HG02763 (cell line): Measurements from ENCODE around the gene EDNRA.
A peak's percentile ranks its signal among the peaks of the same experiment; 100 is the strongest.
"Not testable (repeated sequence)": the region's sequence is repeated elsewhere in the genome, so short reads cannot be mapped to it uniquely, and the experiment has no call there.

Experiments
- ATAC-seq: cut with Tn5 transposase; IDR thresholded peaks from one replicate; pipeline ENCODE4 v1.9.1; 2021; ENCODE audit warnings: mild to moderate bottlenecking, moderate library complexity; ENCODE audit not compliant: unreplicated experiment

Gene EDNRA

GRCh38 chr4:147480891-147481576 lies at the start of gene EDNRA:
EDNRA (plus strand) TSS chr4:147481097; CDS start chr4:147485682, 4,585 bp downstream.
- no peak for ATAC-seq

DNA sequence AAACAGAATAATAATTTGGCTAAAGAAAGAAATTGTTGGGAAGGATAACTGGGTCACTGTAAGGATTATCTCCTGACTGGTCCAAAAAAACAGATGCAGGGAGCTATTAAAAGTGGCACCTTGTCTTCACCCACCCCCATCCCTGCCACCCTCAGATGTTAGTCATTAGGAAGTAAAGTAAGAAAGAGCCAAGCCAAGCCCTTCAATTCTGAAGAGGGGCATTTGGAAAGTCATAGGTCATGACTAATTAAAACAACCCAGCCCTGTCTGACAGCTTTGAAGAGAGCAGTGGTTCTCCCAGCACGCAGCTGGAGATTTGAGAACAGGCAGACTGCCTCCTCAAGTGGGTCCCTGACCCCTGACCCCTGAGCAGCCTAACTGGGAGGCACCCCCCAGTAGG lies 46.5 kb upstream of the EDNRA start:
- ATAC-seq: not testable (repeated sequence)

GRCh38 chr4:147440442-147440841 lies 40.5 kb upstream of the EDNRA start:
- ATAC-seq: no peak

GRCh38 chr4:147447786-147448185 lies 33.1 kb upstream of the EDNRA start:
- no peak for ATAC-seq

- no peak for ATAC-seq
These were observed 27.2 kb upstream of the EDNRA start for GRCh38 chr4:147453561-147454141.

DNA sequence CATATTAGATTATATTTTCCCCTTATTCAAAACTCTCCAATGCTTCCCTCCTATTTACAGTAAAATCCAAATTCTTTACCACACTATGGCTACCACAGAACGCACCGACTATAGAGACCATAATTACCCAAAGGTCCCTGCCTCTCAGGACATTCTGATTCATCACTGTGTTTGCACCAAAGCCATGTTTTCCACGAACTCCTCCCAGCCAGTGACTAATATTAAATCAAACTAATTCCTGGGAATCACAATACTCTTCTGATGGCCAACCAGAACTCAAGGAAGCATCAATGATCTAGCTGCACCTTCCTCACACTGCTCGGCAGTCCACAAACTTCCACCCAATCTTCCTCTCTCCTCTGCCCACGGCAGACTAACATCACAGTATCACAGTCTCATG lies 24.2 kb upstream of the EDNRA start:
- no peak for ATAC-seq

- ATAC-seq: no peak
These were observed 19.7 kb upstream of the EDNRA start for GRCh38 chr4:147461161-147461560.

GRCh38 chr4:147463065-147463464 lies 17.8 kb upstream of the EDNRA start:
- no peak for ATAC-seq

GRCh38 chr4:147465461-147465860 lies 15.4 kb upstream of the EDNRA start:
- ATAC-seq: no peak

DNA sequence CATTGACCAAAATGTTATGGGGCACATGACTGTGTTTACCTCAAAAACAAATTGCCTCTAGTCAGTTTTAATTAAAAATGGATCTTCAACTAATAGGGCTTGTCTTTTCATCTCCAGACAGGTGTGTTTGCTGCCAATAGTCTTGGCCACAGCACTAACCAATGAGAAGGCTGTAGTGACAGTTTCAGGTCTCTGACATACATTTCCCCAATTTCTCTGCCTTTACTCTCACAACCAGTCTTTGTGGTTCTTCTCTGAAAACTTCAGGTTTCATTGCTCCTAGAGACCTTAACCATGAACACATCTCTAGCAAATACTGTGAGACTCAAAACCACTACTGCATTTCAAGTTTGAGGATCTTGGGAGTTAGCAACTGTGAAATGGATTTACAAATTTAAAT lies 3.5 kb upstream of the EDNRA start:
- peak; percentile 73 for ATAC-seq

GRCh38 chr4:147479376-147479775 lies 1.5 kb upstream of the EDNRA start:
- ATAC-seq: no peak

DNA sequence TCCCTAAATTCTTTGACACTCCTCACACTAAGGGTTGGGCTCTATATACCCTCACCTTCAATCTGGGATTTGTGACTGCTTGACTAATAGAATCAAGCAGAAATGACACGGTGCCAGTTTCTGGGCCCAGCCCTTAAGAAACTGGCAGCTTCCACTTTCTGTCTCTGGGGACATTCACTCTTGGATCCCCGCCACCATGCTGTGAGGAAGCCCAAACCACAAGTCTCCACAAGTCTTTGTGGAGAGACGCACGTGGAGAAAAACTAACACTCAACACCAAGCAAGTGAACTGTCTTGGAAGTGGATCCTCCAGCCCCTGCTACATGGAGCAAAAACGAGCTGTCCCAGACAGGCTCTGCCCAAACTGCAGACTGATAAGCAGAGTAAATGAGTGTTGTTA lies 1.1 kb upstream of the EDNRA start:
- no peak for ATAC-seq

DNA sequence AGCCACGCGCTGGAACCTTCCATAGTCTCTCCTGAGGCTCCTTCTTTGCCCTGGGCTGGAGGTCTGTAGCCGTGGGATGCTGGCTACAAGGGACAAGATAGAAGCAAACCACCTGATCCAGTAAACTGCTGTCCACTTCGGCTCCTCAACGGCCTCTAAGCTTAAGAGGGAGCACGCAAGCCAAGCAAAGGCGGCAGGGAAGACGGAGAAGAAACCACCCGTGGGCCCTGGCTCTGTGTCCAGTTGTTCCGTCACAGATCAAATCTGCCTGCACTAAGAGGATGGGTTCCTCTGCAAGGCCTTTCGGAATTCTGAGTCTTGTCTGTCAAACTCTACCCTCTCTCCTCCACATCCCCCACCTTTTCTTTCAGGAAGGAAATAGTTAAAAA lies 401 bp upstream of the EDNRA start:
- ATAC-seq: no peak

GRCh38 chr4:147481577-147482109 lies 746 bp downstream of the EDNRA start:
- no peak for ATAC-seq

GRCh38 chr4:147482281-147482680 lies 1.4 kb downstream of the EDNRA start:
- ATAC-seq: no peak

GRCh38 chr4:147485167-147485566 lies 4.3 kb downstream of the EDNRA start:
- no peak for ATAC-seq

DNA sequence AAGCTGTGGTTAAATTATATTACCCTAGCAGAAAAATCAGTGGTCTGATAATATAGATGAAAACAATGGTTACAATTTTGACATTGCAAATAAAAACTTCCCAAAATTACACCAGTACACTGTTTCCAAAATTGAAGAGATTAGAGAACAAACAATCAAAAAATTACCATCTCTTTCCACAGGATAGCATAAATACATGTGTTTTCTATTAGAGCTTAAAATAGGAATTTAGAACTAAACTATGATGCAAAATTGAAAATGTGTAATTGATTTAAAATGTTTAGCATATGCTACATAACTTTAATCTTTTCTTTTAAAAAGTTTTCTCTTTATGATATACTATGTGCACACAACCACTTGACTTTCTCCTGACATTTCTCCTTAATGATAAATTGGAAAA lies 6.7 kb downstream of the EDNRA start:
- no peak for ATAC-seq

DNA sequence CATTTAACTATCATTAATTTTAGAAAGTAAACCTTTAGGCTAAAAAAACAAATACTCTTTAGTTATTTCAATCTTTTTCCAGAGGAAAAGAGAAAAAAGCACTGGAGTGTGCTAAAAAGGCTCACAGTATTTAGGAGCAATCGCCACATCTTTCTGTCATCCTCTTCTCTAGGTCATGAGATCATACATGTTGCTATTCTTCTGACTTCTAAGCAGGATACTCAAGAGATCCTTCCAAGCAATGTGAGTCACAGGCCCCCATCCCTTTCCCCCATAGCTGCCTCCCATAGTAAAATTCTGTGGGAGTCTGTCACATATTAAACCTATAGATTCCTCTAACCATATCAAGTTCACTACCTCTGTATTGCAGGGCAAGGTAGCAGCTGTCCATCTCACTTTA lies 7.7 kb downstream of the EDNRA start:
- no peak for ATAC-seq

GRCh38 chr4:147491086-147491485 lies 10.2 kb downstream of the EDNRA start:
- no peak for ATAC-seq

DNA sequence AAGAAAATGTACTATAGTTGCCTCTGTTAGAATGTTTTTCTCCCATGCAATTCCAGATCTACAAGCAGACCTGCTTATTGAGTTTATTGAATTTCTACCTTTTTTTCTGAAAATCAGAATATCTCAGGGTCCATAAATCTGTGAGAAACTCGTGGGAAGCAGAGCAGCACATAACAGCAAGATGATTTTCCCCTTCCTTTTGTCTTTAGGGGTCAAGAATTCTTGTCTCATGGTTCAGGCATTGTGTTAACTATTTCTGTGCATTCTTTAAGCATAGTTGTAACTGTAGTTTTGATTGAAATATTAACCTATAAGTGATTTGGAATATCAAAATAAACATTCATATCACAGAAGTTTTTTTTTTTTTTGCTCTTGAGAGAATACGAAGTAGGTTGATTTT lies 11.4 kb downstream of the EDNRA start:
- no peak for ATAC-seq

DNA sequence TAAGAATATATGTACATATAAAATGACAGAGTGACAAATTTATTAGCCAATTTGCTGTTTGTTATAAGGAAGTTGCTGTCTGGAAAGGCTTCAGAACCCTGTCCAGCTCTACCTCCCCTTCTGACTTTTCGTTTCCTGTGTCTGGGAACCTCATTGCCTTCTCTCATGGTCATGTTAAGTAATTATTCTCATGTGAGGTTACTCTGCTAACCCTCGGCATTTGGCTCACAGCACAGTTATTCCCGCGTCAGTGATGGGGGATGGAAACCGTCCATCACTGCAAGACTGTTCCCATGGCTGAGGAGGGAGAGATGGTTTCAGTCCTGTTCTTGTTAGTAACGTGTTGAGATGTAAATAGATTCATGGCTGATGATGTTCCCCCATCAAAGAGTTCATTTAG lies 11.9 kb downstream of the EDNRA start:
- ATAC-seq: no peak

DNA sequence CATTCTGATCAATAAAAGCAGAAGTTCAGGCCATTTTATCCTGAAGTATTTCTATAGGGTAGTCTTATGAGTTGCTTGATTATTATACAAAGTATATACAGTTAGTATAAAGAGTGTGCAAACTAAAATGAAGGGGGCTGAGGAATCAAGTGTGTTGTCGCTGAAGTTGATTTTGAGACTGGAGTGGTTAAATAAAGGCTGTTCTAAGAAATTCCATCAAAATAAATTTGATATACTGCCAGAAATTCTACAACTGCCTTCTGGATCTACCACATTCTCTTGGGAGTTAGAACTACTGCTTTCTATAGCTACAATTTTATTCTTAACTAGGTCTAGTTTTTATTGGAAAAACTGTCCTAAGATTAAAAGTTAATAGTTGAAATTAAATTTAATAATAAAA lies 12.4 kb downstream of the EDNRA start:
- no peak for ATAC-seq

DNA sequence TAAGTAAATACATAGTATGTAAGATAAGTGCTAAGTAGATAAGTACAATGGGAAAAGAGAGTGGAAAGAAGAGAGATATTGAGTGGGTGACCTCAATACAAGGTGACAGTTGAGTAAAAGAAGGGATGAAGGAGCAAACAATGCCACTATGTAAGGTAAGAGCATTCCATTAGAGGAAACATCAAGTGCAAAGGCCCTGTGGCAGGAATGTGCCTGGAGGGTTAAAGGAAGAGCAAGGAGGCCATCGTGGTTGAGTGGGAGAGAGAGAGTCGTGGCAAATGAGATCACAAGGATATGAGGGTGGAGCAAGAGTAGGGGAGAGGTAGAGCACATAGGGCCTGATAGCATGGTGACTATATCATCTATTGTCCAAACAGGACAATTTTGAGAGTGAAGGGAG lies 13.4 kb downstream of the EDNRA start:
- ATAC-seq: no peak
